ENCODE data around the gene MYL6B.
"Not testable (repeated sequence)": the region's sequence is repeated elsewhere in the genome, so short reads cannot be mapped to it uniquely, and the experiment has no call there.

Gene MYL6B

GRCh38 chr12:56150563-56150962 is 1.8 kb upstream of the MYL6B start:
- Histone ChIP-seq H3K4me1 (peaks cover 36% of the 10 kb centered on the region), H3K9me3 (no peaks in the 10 kb centered on the region), H3K4me2 (no peak overlapping the region), H3K4me3 (no peak overlapping the region), H3K36me3 (peaks cover 23% of the 10 kb centered on the region), H3K27me3 (no peaks in the 10 kb centered on the region), H3K9ac (no peak overlapping the region), H4K20me1 (no peaks in the 10 kb centered on the region), H3K27ac (no peak overlapping the region)
- no peak for TF ChIP-seq Cebpa-rat (IDR thresholded peaks at IDR 0.05)

- Histone ChIP-seq H3K4me2 (peak overlapping the region; percentile 99), H3K9me3 (no peaks in the 10 kb centered on the region), H4K20me1 (no peaks in the 10 kb centered on the region), H3K4me1 (peaks cover 47% of the 10 kb centered on the region), H3K27ac (peak overlapping the region; percentile 84), H3K27me3 (no peaks in the 10 kb centered on the region), H3K4me3 (peak overlapping the region; percentile 75), H3K36me3 (peaks cover 27% of the 10 kb centered on the region), H3K9ac (peak overlapping the region; percentile 88)
- no peak for TF ChIP-seq Cebpa-rat (IDR thresholded peaks at IDR 0.05)
These were observed 685 bp upstream of the MYL6B start for GRCh38 chr12:56151672-56152131.

- H3K4me3 ChIP-seq = peak overlapping the region; percentile 75
These were observed 630 bp downstream of the MYL6B start for GRCh38 chr12:56152756-56153677.

GRCh38 chr12:56153678-56154065 is 1.3 kb downstream of the MYL6B start:
- H3K4me1 ChIP-seq = peaks cover 51% of the 10 kb centered on the region
- peaks cover 3% of the 10 kb centered on the region; the same call in 1 of the 2 replicates for H4K20me1 ChIP-seq
- H3K27ac ChIP-seq = peak overlapping the region; percentile 84
- no peaks in the 10 kb centered on the region for H3K27me3 ChIP-seq
- H3K36me3 ChIP-seq = peaks cover 27% of the 10 kb centered on the region
- peak overlapping the region; percentile 88 for H3K9ac ChIP-seq
- H3K9me3 ChIP-seq = no peaks in the 10 kb centered on the region
- TF ChIP-seq Cebpa-rat (IDR thresholded peaks at IDR 0.05) = no peak
- H3K4me2 ChIP-seq = peak overlapping the region; percentile 99
- H3K4me3 ChIP-seq = peak overlapping the region; percentile 75

More at GRCh38 chr12:56152756-56153677, 630 bp downstream of the MYL6B start:
- H3K4me2 ChIP-seq = peak overlapping the region; percentile 99
- H3K4me1 ChIP-seq = peaks cover 51% of the 10 kb centered on the region
- H3K27me3 ChIP-seq = no peaks in the 10 kb centered on the region
- no peaks in the 10 kb centered on the region for H3K9me3 ChIP-seq
- TF ChIP-seq Cebpa-rat (IDR thresholded peaks at IDR 0.05) = no peak
- H3K36me3 ChIP-seq = peaks cover 27% of the 10 kb centered on the region
- H3K27ac ChIP-seq = peak overlapping the region; percentile 84
- H4K20me1 ChIP-seq = no peaks in the 10 kb centered on the region
- H3K9ac ChIP-seq = peak overlapping the region; percentile 88

GRCh38 chr12:56154246-56154771 is 1.9 kb downstream of the MYL6B start:
- H3K36me3 ChIP-seq = peaks cover 29% of the 10 kb centered on the region
- H3K27me3 ChIP-seq = no peaks in the 10 kb centered on the region
- no peak overlapping the region for H3K4me3 ChIP-seq
- TF ChIP-seq Cebpa-rat (IDR thresholded peaks at IDR 0.05) = no peak
- H3K9me3 ChIP-seq = no peaks in the 10 kb centered on the region
- H3K4me1 ChIP-seq = peaks cover 53% of the 10 kb centered on the region
- H4K20me1 ChIP-seq = peaks cover 9% of the 10 kb centered on the region
- peak overlapping the region; percentile 84 for H3K27ac ChIP-seq
- peak overlapping the region; percentile 88 for H3K9ac ChIP-seq
- peak overlapping the region; percentile 99 for H3K4me2 ChIP-seq

GRCh38 chr12:56154818-56155217 is 2.4 kb downstream of the MYL6B start:
- no peak overlapping the region for H3K4me3 ChIP-seq
- no peaks in the 10 kb centered on the region for H3K9me3 ChIP-seq
- H3K27ac ChIP-seq = no peak overlapping the region
- H4K20me1 ChIP-seq = peaks cover 14% of the 10 kb centered on the region
- peak overlapping the region; percentile 99; the same call in 1 of the 2 replicates for H3K4me2 ChIP-seq
- peaks cover 58% of the 10 kb centered on the region for H3K4me1 ChIP-seq
- H3K27me3 ChIP-seq = no peaks in the 10 kb centered on the region
- peaks cover 32% of the 10 kb centered on the region for H3K36me3 ChIP-seq
- H3K9ac ChIP-seq = no peak overlapping the region
- no peak for TF ChIP-seq Cebpa-rat (IDR thresholded peaks at IDR 0.05)

GRCh38 chr12:56155256-56155845 is 3.0 kb downstream of the MYL6B start:
- Histone ChIP-seq H3K9me3 (no peaks in the 10 kb centered on the region), H3K9ac (no peak overlapping the region), H4K20me1 (peaks cover 20% of the 10 kb centered on the region), H3K36me3 (peaks cover 34% of the 10 kb centered on the region), H3K27me3 (no peaks in the 10 kb centered on the region), H3K4me1 (peaks cover 64% of the 10 kb centered on the region), H3K27ac (peak overlapping the region; percentile 94; the same call in 1 of the 2 replicates), H3K4me2 (no peak overlapping the region), H3K4me3 (no peak overlapping the region)
- no peak for TF ChIP-seq Cebpa-rat (IDR thresholded peaks at IDR 0.05)

GRCh38 chr12:56156464-56157200 is 4.2 kb downstream of the MYL6B start:
- Histone ChIP-seq H3K4me2 (peak overlapping the region; percentile 92), H3K27ac (peak overlapping the region; percentile 94), H3K4me3 (peak overlapping the region; percentile 94), H4K20me1 (peaks cover 32% of the 10 kb centered on the region), H3K36me3 (peaks cover 47% of the 10 kb centered on the region), H3K4me1 (peaks cover 70% of the 10 kb centered on the region), H3K9ac (peak overlapping the region; percentile 90)
- H3K27me3 ChIP-seq, H3K9me3 ChIP-seq: not testable (repeated sequence)

Data from BLaER1 (cell line).